HepG2 (cell line): ENCODE data around the gene TGM4. TPM values are rescaled to one million over a fixed set of nuclear protein-coding genes. Genes with fewer than 3 reads are reported as not detected.

Source experiments
- CBX5 ChIP-seq: sonication (generic); formaldehyde crosslinking; IDR thresholded peaks from 2 replicates; pipeline ENCODE4 v1.4.0; 2020; ENCODE audit warnings: missing genetic modification reagents, borderline replicate concordance
- GZF1 ChIP-seq: sonication (generic); formaldehyde crosslinking; IDR thresholded peaks from 2 replicates; pipeline ENCODE4 v1.5.1; 2020; ENCODE audit warnings: mild to moderate bottlenecking, missing genetic modification reagents
- ISL2 ChIP-seq: sonication (generic); formaldehyde crosslinking; IDR thresholded peaks from 2 replicates; pipeline ENCODE4 v1.5.0; 2020; ENCODE audit warnings: missing genetic modification reagents
- MEIS1 ChIP-seq: sonication (generic); formaldehyde crosslinking; IDR thresholded peaks from 2 replicates; pipeline ENCODE4 v1.9.0; 2021; ENCODE audit warnings: mild to moderate bottlenecking, missing genetic modification reagents, moderate library complexity, borderline replicate concordance
- STAG1 ChIP-seq: sonication (generic); formaldehyde crosslinking; IDR thresholded peaks from 2 replicates; pipeline ENCODE4 v1.4.0; 2020; ENCODE audit warnings: missing genetic modification reagents
- ZBTB7B ChIP-seq: sonication (generic); formaldehyde crosslinking; IDR thresholded peaks from 2 replicates; pipeline ENCODE4 v1.4.0; 2020; ENCODE audit warnings: missing genetic modification reagents
- ZNF407 ChIP-seq: sonication (generic); formaldehyde crosslinking; IDR thresholded peaks from one replicate; pipeline ENCODE4 v1.5.1; 2020; ENCODE audit warnings: mild to moderate bottlenecking, missing genetic modification reagents; ENCODE audit errors: not compliant biosample characterization
- ZNF839 ChIP-seq: sonication (generic); formaldehyde crosslinking; IDR thresholded peaks from 2 replicates; pipeline ENCODE4 v1.4.0; 2020; ENCODE audit warnings: missing genetic modification reagents, mild to moderate bottlenecking, borderline replicate concordance
- polyA plus RNA-seq, 8 experiments: library from polyadenylated mRNA; depleted of rRNA in 3 of 8; stranded (reverse) in 7 of 8; unstranded in 1 of 8; fragments of >200 nt; fragmentation: Illumina TruSeq in 4 of 8; extraction: Trizol in 4 of 8; gene quantifications; 2 replicates each; pipeline versions ENCODE4 v1.2.1 to v1.2.3, GENCODE V29; 2011 to 2016; ENCODE audit warnings: low read depth in 4 of 8, missing spikeins in 1 of 8, mixed read lengths in 1 of 8; ENCODE audit not compliant: insufficient read depth in 1 of 8
- total RNA-seq, 5 experiments: library from RNA; depleted of rRNA; stranded (reverse); fragments of >200 nt; fragmentation: Illumina TruSeq; extraction: Trizol; gene quantifications; 2 replicates each; pipeline ENCODE4 v1.2.3, GENCODE V29; 2016; ENCODE audit warnings: low read depth in 1 of 5
- TF ChIP-seq, protein P1 (sequence below): sonication (generic); formaldehyde crosslinking; IDR thresholded peaks from 2 replicates; pipeline ENCODE4 v1.5.1; 2020; ENCODE audit warnings: mild to moderate bottlenecking, moderate library complexity, missing genetic modification reagents
- TF ChIP-seq, protein P2 (sequence below): sonication (generic); formaldehyde crosslinking; conservative IDR thresholded peaks from 2 replicates; pipeline ENCODE4 v1.4.0; 2020; ENCODE audit warnings: missing genetic modification reagents
- TF ChIP-seq, protein P3 (sequence below): sonication (generic); formaldehyde crosslinking; IDR thresholded peaks from 2 replicates; pipeline ENCODE4 v1.5.0; 2020; ENCODE audit warnings: mild to moderate bottlenecking, missing genetic modification reagents

The TGM4 gene
- total and polyA plus RNA-seq, 2 of the 13 experiments (the other 11 are each of a cell fraction or from before 2014, with no cell fraction given) = 0.07 to 0.15 TPM

GRCh38 chr3:44913868-44914468 is 39.6 kb downstream of the TGM4 start (continued):
- TF ChIP-seq MEIS1 (0 out of 2 replicates have a peak, but pooled peaks have one; percentile 16), ZNF407 (CRISPR knock-in tag) (no peak), ISL2 (no peak), ZBTB7B (CRISPR knock-in tag) (no peak), GZF1 (no peak), CBX5 (CRISPR knock-in tag) (peak; percentile 57; the same call in 1 of the 2 replicates), ZNF839 (CRISPR knock-in tag) (no peak), STAG1 (CRISPR knock-in tag) (peak; percentile 85)
- TF ChIP-seq, protein P1, sequence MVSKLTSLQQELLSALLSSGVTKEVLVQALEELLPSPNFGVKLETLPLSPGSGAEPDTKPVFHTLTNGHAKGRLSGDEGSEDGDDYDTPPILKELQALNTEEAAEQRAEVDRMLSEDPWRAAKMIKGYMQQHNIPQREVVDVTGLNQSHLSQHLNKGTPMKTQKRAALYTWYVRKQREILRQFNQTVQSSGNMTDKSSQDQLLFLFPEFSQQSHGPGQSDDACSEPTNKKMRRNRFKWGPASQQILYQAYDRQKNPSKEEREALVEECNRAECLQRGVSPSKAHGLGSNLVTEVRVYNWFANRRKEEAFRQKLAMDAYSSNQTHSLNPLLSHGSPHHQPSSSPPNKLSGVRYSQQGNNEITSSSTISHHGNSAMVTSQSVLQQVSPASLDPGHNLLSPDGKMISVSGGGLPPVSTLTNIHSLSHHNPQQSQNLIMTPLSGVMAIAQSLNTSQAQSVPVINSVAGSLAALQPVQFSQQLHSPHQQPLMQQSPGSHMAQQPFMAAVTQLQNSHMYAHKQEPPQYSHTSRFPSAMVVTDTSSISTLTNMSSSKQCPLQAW (CRISPR knock-in tag) = peak; percentile 44; the same call in 1 of the 2 replicates
- TF ChIP-seq, protein P2, sequence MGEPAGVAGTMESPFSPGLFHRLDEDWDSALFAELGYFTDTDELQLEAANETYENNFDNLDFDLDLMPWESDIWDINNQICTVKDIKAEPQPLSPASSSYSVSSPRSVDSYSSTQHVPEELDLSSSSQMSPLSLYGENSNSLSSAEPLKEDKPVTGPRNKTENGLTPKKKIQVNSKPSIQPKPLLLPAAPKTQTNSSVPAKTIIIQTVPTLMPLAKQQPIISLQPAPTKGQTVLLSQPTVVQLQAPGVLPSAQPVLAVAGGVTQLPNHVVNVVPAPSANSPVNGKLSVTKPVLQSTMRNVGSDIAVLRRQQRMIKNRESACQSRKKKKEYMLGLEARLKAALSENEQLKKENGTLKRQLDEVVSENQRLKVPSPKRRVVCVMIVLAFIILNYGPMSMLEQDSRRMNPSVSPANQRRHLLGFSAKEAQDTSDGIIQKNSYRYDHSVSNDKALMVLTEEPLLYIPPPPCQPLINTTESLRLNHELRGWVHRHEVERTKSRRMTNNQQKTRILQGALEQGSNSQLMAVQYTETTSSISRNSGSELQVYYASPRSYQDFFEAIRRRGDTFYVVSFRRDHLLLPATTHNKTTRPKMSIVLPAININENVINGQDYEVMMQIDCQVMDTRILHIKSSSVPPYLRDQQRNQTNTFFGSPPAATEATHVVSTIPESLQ (CRISPR knock-in tag) = no peak
- TF ChIP-seq, protein P3, sequence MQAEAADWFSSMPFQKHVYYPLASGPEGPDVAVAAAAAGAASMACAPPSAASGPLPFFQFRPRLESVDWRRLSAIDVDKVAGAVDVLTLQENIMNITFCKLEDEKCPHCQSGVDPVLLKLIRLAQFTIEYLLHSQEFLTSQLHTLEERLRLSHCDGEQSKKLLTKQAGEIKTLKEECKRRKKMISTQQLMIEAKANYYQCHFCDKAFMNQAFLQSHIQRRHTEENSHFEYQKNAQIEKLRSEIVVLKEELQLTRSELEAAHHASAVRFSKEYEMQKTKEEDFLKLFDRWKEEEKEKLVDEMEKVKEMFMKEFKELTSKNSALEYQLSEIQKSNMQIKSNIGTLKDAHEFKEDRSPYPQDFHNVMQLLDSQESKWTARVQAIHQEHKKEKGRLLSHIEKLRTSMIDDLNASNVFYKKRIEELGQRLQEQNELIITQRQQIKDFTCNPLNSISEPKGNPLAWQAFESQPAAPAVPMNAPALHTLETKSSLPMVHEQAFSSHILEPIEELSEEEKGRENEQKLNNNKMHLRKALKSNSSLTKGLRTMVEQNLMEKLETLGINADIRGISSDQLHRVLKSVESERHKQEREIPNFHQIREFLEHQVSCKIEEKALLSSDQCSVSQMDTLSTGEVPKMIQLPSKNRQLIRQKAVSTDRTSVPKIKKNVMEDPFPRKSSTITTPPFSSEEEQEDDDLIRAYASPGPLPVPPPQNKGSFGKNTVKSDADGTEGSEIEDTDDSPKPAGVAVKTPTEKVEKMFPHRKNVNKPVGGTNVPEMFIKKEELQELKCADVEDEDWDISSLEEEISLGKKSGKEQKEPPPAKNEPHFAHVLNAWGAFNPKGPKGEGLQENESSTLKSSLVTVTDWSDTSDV (CRISPR knock-in tag) = no peak
